Effector CD4-positive, alpha-beta T cell (primary cell): Measurements from ENCODE around the gene XPO1.
A peak's percentile ranks its signal among the peaks of the same experiment; 100 is the strongest.
"Not testable (repeated sequence)": the region's sequence is repeated elsewhere in the genome, so short reads cannot be mapped to it uniquely, and the experiment has no call there.

Experiments used
- DNase-seq: peaks from one replicate; pipeline ENCODE4 v3.0.0-alpha.2; 2020
- total RNA-seq: gene quantifications from one replicate; lab custom pipeline; 2026; lab: John Stamatoyannopoulos, UW

Gene XPO1, protein sequence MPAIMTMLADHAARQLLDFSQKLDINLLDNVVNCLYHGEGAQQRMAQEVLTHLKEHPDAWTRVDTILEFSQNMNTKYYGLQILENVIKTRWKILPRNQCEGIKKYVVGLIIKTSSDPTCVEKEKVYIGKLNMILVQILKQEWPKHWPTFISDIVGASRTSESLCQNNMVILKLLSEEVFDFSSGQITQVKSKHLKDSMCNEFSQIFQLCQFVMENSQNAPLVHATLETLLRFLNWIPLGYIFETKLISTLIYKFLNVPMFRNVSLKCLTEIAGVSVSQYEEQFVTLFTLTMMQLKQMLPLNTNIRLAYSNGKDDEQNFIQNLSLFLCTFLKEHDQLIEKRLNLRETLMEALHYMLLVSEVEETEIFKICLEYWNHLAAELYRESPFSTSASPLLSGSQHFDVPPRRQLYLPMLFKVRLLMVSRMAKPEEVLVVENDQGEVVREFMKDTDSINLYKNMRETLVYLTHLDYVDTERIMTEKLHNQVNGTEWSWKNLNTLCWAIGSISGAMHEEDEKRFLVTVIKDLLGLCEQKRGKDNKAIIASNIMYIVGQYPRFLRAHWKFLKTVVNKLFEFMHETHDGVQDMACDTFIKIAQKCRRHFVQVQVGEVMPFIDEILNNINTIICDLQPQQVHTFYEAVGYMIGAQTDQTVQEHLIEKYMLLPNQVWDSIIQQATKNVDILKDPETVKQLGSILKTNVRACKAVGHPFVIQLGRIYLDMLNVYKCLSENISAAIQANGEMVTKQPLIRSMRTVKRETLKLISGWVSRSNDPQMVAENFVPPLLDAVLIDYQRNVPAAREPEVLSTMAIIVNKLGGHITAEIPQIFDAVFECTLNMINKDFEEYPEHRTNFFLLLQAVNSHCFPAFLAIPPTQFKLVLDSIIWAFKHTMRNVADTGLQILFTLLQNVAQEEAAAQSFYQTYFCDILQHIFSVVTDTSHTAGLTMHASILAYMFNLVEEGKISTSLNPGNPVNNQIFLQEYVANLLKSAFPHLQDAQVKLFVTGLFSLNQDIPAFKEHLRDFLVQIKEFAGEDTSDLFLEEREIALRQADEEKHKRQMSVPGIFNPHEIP (N-terminal part only)
- 345 reads per million, percentile 96 among the genes with 10 or more reads in this experiment for total RNA-seq

DNA sequence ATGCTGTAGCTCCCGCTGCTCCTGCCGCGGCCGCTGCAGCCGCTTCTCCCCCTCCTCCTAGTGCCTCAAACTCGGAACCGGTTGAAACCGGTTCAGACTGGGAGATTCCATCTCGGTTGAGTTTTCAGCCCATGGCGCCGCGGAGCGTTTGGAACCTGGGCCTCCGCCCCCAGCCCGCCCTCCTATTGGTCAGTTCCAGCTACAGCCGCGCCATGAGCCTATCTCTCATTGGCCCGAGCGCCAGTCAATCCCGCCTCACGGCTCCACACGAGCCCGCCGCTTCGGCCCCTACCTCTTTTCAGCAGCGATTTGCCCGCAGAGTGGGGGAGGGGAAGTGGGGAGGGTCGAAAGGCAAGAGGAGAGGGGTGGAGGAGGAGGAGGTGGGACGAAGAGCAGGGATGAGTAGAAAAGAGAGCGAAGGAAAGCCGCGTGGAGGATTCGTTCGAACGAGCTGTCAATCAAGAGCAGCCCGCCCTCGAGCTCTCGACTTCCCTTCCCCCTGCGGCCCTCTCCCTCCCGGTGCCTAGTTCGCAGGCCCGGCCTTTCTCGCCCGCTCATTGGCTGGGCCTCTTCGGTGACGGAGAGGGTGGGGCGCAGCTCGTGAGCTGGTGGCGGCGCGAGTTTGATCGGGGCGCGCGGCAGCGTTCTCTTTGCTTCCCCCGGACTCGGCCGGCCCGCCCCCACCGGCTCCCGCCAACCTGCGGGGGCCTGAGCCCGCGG, at the start of gene XPO1:
XPO1 (minus strand) TSS at position 157 of the 720 bp plus-strand sequence. CDS start 4,459 bp downstream, outside the sequence.
- DNase-seq: peak; percentile 99

DNA sequence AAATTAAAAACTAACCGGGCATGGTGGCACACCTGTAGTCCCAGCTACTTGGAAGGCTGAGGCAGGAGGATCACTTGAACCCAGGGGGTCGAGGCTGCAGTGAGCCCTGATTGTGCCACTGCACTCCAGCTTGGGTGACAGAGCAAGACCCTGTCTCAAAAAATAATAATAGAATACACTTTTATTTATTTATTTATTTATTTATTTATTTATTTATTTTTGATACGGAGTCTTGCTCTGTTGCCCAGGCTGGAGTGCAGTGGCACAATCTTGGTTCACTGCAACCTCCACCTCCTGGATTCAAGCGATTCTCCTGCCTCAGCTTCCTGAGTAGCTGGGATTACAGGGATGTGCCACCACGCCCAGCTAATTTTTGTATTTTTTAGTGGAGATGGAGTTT, 48.8 kb upstream of the XPO1 start:
- not testable (repeated sequence) for DNase-seq

DNA sequence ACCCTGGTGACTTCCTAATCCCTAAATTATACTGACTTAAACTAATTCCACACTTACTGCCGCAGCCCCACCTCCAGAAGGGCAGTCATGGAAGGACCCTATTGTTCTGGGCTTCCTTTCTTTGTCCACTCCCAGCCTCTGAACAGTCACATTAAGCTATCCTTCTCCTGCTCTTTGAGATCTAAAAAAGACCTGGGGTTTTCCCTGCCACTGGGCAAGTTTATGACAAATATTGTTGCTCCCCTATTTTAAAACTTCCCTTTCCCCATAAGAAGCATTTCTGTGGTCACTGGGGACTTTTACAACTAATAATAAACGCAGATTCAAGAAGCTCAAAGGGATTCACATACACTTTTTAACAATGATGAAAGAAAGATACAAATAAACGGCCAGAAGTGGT, 47.2 kb upstream of the XPO1 start:
- no peak for DNase-seq

DNA sequence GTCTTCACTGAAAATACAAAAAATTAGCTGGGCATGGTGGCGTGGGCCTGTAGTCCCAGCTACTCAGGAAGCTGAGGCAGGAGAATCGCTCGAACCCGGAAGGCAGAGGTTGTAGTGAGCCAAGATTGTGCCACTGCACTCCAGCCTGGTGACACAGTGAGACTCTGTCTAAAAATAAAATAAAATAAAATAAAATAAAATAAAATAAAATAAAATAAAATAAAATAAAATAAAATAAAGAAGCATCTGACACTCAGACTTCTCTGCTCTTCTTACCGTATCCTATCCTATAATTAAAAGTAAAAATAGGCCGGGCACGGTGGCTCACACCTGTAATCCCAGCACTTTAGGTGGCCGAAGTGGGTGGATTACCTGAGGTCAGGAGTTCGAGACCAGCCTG, 46.2 kb upstream of the XPO1 start:
- not testable (repeated sequence) for DNase-seq

DNA sequence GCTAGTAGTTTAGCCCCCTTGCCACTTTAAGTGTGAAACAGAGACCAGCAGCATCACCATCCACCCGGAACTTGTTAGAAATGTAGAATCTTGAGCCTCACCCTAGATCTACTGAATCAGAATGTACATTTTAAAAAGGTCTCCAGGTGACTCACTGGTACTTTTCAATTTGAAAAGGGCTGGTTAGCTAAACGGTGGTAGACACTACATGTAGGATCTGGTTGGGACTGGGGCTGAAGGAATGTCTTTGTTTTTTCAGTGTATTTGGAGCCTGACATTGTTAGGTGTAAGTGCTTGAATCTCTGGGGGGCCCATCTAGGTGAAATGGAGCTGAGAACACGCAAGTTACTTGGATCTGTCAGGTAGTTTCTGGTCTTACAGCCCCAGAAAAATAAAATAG, 44.0 kb upstream of the XPO1 start:
- DNase-seq: no peak

DNA sequence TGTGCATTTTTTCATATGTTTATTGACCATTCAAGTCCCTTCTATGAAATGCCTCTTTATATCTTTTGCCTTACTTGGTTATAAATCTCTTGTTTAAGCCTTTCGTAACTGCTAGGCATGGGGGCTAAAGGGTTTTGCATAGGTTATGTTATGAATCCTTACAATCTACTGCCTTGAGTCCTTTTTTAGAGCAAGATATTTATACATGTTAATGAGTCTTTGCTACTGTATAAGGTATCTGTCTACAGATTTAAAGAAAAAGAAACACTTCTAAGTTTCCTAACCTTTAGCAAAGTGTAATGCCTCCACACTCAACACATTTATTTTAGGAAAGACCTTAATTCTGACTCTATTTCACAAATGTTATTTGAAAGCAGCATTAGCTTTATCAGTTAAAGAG, 43.6 kb upstream of the XPO1 start:
- no peak for DNase-seq

DNA sequence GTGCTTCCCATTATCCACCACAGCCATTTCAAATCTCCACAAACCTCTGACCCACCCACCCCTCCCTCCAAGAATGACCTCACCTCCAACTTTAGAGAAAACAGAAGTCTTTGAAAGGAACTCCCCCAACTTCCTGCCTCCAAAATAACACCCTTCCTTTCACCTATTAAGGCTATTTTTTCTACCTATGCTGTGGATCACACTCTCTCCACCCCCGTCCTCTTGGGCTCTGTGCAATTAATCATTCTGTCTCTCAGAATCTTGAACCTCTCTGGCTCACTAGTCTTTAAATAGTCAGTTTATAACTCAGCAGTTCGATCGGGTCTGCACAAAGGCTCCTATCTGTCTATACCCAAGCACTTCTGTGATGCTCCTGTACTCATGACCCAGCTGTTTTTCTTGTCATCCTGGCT, 37.3 kb upstream of the XPO1 start:
- DNase-seq: no peak

DNA sequence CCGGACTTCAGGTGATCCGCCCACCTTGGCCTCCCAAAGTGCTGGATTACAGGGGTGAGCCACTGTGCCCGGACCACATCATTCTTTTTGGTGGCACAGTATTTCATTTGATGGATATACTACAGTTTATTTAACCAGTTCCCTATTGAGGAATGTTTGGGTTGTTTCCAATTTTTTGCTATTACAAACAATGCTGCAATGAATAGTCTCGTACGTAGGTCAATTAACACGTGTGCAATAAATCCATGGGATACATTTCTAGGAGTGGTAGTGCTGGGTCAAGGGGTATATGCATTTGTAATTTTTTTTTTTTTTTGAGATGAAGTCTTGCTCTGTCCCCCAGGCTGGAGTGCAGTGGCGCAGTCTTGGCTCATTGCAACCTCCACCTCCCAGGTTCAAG, 28.4 kb upstream of the XPO1 start:
- DNase-seq: no peak

DNA sequence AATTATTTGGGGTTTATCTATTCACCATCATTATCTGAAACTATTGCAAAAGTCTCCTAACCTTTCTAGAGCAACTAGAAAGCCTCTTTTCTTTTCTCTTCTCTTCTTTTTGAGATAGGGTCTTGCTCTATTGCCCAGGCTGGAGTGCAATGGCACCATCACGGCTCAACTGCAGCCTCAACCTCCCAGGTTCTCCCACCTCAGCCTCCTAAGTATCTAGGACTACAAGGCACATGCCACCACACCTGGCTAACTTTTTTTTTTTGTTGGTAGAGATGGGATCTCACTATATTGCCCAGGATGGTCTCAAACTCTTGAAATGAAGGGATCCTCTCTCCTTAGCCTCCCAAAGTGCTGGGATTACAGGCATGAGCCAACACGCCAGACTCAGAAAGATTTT, 24.5 kb upstream of the XPO1 start:
- DNase-seq: no peak

DNA sequence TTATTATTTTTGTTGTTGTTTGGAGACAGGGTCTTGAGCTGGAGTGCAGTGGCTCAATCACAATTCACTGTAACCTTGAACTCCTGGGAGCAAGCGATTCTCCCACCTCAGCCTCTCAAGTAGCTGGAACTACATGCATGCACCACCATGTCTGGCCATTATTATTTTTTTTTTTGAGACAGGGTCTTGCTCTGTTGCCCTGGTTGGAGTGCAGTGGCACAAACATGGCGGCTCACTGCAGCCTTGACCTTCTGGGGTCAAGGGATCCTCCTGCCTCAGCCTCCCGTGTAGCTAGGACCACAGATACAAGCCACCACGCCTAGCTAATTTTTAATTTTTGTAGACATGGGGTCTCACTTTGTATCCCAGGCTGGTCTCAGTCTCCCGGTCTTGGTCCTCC, 20.0 kb upstream of the XPO1 start:
- no peak for DNase-seq

DNA sequence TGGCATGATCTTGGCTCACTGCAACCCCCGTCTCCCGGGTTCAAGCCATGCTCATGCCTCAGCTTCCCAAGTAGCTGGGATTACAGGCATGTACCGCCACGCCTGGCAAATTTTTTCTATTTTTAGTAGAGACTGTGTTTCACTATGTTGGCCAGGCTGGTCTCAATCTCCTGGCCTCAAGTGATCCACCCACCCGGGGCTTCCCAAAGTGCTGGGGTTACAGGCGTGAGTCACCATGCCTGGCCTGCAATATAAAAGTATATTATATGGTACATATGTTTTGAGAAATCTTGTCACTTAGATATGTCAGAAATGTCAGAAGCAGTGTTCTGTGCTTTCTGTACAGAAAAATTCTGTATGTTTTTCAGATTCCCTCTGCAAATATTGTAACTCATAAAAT, 19.2 kb upstream of the XPO1 start:
- no peak for DNase-seq

DNA sequence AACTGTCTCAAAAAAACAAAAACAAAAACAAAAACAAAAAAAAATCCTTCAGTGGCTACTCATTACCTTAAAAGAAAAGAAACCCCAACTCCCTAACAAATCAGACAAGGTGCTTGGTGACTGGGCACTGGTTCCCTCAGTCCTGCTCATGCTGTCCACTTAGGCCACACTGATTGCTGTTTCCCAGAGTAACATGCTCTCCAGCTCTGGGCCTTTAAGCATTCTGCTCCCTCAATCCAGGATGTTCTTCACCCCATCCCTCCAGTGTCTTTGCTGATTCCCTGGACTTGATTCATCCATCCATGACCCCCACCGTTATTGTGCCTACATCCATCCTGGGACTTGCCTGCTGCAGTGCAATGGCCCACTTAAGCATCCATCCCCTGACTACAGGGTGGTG, 16.4 kb upstream of the XPO1 start:
- no peak for DNase-seq

DNA sequence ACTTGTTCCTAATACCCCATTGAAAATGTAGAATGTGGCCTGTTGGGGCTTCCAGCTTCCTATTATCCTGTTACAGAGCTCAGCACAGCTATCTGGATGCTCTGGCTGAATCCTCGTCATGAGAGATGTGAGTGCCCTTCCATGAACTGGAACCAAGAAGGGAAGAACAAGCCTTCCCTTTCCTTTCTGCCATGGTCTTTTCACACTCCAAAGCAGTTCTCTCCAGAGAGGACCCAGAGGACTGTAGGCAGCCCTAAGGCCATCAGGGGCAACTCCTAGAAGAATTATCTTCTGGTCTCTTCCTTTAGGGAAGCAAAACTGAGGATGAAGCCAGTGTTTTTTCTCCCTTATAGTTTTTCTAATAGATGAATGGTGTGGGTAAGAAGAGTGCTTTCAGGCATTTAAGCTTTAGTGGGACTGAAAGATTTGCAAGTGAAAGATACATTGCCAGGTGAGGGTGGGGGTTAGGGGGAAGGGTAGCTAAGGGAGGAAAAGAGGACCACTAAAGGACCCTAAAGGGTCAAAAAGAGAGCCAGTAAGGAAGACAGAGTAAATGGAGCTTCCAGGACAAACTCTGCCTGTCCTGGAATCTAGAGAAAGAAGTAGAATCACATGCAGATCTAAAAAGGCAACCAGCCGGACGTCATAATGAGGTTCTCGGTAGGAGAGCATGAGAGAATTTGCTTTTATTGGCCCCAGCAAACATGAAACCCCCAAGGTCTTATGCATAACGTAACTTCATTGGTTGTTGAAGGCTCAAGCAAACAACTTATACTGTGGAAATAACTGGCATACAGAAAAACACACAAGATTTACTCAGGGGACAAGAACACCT, 12.4 kb upstream of the XPO1 start:
- DNase-seq: no peak

DNA sequence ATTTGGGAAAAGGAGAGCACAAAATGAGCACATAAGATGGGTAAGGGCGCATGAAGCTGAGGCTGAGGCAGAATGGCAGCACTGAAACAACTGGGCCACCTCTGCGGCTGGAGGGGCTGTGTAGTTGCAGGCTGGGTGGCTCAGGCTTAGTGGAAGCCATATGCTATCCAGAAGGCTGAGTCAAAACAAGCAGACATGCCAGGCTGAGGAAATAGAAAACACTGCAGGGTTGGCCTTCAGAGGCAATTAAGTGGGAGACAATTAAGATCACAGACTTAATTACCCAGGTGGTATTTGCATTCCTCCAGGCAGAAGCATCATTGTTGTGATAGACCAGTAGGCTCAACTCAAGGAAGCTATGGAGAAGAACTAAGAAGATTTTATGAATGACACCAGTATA, 11.4 kb upstream of the XPO1 start:
- DNase-seq: no peak

DNA sequence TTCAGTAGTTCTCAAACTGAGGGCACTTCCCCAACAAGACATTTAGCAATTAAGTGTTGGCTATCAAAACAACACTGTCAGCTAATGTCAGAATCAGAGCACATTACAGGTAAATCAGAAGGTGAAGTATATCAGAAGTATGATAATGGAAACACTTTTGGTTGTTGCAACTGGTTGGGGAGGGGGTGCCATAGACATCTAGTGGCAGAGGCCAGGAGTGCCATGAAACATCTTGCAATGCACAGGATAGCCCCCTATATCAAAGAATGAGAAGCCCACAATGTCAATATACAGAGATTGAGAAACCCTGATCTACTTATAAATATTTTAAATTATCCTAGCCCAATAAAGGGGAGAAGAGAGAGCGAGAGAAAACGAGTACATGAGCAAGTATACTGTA, 4.9 kb upstream of the XPO1 start:
- no peak for DNase-seq

DNA sequence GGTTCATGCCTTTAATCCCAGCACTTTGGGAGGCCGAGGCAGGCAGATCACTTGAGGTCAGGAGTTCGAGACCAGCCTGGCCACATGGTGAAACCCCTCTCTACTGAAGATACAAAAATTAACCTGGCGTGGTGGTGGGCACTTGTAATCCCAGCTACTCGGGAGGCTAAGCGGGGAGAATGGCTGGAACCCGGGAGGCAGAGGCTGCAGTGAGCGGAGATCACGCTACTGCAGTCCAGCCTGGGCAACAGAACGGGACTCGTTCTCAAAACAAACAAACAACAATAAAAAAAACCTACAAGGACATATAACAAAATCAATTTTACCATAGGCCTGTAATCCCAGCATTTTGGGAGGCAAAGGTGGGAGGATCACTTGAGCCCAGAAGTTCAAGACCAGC, 2.0 kb upstream of the XPO1 start:
- not testable (repeated sequence) for DNase-seq

DNA sequence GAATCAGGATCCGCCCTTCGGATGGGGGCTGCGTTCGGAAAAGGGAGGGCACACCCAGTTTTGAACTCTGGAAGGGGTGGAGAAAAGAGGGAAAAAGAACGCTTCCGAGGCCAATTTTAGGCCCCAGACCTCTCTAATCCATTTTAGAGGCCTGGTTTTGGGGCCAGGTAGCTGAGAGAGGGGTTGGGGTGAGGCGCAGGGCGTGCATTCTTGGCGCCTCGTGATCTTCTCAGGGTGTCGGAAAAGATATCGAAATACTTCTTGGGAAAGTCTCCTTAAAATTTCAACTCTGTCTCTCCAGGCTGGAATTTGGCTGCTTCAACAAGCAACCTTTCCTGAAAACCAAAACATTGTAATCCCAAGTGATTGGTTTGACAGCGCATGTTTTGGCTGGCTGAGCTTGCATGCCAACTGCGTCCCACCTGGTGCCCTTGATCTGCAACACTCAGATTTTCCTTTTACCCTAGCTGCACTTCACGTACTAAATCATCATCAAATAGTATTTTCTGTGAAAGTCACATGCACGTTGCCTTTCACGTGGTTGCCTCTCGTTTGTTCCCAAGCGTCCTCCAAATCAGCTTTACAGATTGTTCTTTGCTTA, 864 bp upstream of the XPO1 start:
- peak; percentile 27 for DNase-seq

DNA sequence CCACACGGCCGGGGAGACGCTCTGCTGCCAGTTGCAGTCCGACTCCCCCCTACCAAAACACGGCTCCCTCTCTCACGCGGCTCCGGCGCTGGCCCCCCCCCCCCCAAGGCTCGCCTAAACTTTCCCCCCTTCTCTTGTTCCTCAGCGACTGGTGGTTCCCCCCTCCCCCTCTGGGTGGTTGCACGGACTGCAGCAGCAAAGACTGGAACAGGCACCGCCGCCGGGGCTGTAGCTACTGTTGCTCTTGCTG, 281 bp downstream of the XPO1 start:
- DNase-seq: no peak

DNA sequence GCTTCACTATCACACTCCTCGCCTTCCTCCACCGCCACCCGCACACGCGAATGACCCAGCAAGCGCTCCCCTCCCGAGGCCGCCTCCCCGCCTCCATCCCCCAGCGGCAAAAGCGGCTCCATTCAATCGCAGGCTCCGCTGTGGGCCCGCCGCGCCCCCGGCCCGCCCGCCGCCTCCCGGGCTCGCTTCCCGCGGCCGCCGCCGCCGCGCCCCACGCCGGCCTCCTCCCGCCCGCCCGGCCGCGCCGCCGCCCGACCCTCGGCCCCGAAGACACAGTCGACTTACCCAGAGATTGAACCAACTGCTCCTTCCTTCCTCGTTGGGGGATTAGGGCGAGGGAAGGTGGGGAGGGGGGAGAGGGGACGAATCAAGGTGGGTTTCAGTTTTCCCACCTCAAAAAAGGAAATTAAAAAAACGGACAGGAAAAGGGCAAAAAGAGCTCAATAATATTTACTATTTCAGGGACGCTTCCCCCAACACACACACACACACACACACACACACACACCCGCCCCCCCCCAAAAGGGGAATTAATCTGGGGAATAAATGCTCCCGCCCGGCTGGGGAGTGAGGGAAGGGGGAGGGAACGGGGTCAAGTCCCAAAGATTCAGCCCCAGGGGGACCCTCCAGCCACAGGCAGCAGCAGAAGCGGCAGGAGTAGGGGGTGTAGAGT, 743 bp downstream of the XPO1 start:
- peak; percentile 31 for DNase-seq

DNA sequence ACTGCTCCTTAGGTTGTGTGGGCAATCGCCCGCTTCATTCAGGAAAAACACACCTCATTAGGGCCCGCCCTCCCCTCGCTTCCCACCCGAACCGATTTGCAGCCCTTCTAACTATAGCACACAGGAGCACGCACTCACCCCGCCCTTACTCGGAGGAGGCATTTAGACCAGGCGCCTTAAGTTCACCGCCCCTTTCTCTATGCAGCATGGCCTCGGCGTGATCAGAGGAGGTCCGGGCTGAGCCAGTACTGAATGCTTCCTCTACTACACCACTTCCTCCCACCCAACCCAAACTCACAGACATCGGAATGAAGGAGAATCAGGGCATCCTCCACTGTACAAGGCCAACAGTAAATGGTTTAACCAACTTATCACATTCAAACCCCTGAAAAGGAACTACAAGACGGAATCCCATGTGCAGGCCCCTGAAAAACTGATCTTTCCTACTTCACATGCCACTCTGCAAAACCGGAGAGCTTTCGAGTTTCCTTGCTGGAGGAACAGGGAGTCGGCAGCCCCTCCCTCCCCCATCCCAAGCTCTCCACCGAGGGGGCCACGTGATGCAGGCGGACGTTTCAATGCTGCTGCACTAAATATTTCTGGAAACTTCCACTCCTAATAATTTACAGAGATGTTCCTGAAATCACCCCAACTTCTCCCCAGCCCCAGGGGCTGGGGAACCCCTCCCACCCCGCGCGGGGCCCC, 1.4 kb downstream of the XPO1 start:
- DNase-seq: peak; percentile 82
